GM19238 (cell line): ENCODE measurements around the gene DHX36.

Experiments
- DNase-seq: peaks from one replicate; pipeline ENCODE4 v3.0.0; 2011; ENCODE audit warnings: low spot score; ENCODE audit not compliant: insufficient read length

DHX36 gene

GRCh38 chr3:154227531-154227930 lies 96.8 kb downstream of the DHX36 start:
- no peak for DNase-seq

- no peak for DNase-seq
Observed at GRCh38 chr3:154225536-154225935, 98.8 kb downstream of the DHX36 start.

- no peak for DNase-seq
Observed at GRCh38 chr3:154224866-154225265, 99.4 kb downstream of the DHX36 start.

GRCh38 chr3:154224366-154224765 lies 99.9 kb downstream of the DHX36 start:
- no peak for DNase-seq

GRCh38 chr3:154223519-154223918 lies 100.8 kb downstream of the DHX36 start:
- DNase-seq, result no peak
